ENCODE measurements around the gene OXGR1. TPM values are rescaled to one million over a fixed set of nuclear protein-coding genes. Genes with fewer than 3 reads are reported as not detected.
"Not testable (repeated sequence)": the region's sequence is repeated elsewhere in the genome, so short reads cannot be mapped to it uniquely, and the experiment has no call there.

Gene OXGR1
- polyA plus RNA-seq (ENCODE audit: insufficient read length in 3 of 3) = 1 to 10 TPM; 3.8 to 5.5 (median 5.4) TPM

GRCh38 chr13:96994017-96994857 is at the start of gene OXGR1:
OXGR1 (minus strand) TSS chr13:96994476; CDS start chr13:96987759, 6,717 bp downstream.
- peak in 2 of 3 donors; percentile 41 to 57 for DNase-seq (ENCODE audit: low read depth in 3 of 3, low spot score in 2 of 3)

GRCh38 chr13:97043302-97043701 is 49.0 kb upstream of the OXGR1 start:
- no peak for DNase-seq (ENCODE audit: low read depth in 3 of 3, low spot score in 2 of 3)

DNA sequence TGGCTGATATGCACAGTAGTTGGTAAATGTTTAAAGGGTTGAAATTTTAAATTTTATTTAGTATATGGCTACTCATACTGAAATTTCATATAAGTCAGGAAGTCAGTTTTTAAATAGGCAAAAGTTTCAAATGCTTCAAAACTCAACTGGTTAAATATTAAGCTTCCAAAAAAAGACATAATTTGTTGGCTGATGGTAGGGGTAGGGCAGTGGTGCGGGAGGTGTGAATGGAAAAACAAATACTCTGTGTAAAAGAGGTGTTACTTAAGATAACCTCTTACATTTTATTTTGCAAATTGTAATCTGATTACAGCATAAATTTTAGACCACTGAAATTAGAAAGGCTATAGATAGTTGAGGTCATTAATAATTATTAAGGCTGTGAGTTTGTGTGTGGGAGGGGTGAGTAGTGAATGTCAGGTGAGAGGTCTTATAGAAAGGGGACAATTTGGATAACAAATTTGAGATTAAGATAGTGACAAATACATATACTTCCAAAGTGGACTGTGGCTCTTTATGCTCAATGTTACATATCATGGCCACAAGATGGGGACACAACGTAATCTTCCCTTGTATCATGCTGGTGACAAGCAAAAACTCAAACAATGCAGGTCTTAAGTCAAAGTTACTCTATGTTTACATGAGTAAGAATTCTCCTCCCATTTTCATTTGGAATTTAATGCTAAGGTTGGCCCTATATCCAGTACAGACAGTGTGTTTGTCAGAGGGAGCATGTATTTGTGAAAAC is 36.6 kb upstream of the OXGR1 start:
- DNase-seq (ENCODE audit: low read depth in 3 of 3, low spot score in 2 of 3) = no peak

- peak; percentile 53 to 61 (median 56) for DNase-seq (ENCODE audit: low read depth in 3 of 3, low spot score in 2 of 3)
Measured at GRCh38 chr13:97028441-97029299, 34.4 kb upstream of the OXGR1 start.

GRCh38 chr13:97027162-97027554 is 32.9 kb upstream of the OXGR1 start:
- no peak for DNase-seq (ENCODE audit: low read depth in 3 of 3, low spot score in 2 of 3)

DNA sequence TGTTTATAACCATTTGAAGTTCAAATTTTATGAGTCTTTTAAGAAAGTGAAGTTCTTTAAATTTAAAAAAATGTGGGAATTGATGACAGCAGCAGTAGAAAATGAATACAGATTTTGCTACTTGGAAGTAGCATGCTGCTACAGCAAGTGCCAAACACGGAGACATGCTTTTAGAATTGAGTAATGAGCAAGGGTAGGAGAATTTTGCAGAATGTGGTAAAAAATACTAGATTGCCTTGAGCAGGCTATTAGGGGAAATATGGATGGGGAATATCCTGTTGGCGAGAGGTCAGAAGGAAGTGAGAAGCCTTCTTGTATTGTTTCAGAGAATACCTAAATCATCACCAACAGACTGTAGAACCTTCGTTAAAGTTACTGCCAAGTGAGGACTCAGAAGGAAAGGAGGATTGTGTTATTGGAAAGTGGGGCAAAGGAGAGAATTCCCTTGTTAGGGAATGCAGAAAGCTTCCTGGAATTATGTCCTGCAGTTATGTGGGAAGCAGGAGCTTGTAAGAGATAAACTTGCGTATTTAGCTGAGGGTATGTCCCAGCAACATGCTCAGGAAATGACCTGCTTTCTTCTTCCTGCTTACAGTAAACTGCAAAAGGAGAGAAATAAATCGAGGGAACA is 32.4 kb upstream of the OXGR1 start:
- DNase-seq (ENCODE audit: low read depth in 3 of 3, low spot score in 2 of 3) = no peak

DNA sequence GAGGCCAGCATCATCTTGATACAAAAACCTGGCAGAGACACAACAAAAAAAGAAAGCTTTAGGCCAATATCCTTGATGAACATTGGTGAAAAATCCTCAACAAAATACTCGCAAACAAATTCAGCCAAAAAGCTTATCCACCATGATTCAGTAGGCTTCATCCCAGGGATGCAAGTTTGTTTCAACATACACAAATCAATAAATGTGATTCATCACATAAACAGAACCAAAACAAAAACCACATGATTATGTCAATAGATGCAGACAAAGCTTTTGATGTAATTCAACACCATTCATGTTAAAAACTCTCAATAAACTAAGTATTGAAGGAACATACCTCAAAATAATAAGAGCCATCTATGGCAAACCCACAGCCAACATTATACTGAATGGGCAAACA is 29.5 kb upstream of the OXGR1 start:
- DNase-seq (ENCODE audit: low read depth in 3 of 3, low spot score in 2 of 3) = not testable (repeated sequence)

GRCh38 chr13:97023117-97023516 is 28.8 kb upstream of the OXGR1 start:
- DNase-seq (ENCODE audit: low read depth in 3 of 3, low spot score in 2 of 3) = no peak

DNA sequence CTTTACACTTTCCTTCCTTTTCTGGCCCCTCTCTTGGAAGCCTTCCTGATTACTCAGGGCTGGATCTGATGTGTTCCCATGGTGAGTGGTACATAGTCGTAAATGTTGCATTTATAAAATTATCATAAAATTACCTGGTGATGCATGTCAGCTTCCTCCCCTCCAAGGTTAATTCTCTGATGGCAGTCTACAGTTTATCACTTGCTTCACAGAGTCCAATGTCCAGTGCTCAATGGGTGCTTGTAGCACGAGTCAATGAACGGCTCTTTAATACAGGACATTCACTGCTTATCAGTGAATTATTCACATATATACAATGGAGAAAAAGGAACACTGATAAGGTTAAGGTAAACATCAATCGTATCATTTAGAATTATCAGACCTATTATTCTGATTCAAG is 27.0 kb upstream of the OXGR1 start:
- DNase-seq (ENCODE audit: low read depth in 3 of 3, low spot score in 2 of 3) = no peak

DNA sequence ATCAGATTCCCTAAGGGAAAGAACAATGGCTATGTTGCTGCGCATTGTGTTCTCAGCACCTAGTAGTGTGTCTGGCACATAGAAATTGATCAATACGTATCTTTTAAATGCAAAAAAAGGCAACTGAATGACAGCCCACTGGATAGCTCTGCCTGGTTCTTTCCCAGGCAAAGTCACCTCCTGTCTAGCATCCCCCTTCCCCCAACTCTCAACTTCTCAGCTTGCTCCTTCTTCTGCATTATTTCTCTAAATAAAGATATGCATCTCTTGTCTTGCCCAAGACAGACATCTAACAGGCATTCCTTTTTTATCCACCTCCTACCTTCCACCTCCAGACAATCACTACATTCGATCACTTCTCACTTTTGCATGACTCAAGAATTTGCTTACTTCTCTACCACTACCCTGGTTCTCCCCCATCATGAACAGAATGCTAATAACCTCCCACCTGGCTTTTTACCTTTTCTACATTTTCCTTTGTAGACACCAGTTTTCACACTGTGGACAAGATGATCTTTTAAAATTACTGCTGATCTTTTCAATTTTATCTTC is 26.5 kb upstream of the OXGR1 start:
- no peak for DNase-seq (ENCODE audit: low read depth in 3 of 3, low spot score in 2 of 3)

DNA sequence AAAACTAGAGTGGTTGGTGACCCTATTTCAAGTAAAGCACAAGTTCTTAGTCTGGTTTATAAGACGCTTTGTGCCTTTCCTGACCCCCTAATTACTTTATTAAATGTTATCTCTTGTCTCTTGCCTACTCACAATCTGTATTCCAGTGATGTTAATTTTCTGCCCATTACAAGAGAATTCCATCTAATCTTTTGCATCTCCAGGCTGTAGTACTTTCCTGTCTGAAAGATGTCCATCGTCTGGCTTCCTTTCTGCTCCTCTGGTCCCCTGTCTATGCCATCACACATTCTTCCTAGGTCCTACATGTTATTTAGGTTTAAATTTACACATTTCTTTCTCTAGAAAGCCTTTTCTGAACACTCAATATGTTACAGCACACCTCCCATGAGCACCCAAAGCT is 25.9 kb upstream of the OXGR1 start:
- DNase-seq (ENCODE audit: low read depth in 3 of 3, low spot score in 2 of 3) = no peak

DNA sequence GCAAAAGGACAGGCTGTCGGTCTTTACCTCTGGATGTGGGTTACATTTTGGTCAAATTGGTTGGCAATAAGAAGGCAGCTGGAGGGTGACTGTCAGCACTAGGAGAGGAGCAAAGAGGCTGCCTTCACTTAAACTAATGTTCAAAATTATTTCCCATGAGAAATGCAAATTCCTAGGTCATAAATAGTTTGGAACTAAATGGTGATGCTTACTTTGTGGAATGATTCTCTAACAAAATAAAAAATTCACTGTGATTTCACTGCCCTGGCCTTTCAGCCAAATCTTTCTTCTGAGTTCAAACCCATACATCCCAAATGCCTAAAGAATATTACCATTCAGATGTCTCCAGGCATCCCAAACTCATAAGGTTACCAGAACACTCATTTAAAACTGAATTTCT is 25.0 kb upstream of the OXGR1 start:
- no peak for DNase-seq (ENCODE audit: low read depth in 3 of 3, low spot score in 2 of 3)

- DNase-seq (ENCODE audit: low read depth in 3 of 3, low spot score in 2 of 3) = peak in 1 of 3 donors; percentile 26
Measured at GRCh38 chr13:97018029-97018819, 23.9 kb upstream of the OXGR1 start.

DNA sequence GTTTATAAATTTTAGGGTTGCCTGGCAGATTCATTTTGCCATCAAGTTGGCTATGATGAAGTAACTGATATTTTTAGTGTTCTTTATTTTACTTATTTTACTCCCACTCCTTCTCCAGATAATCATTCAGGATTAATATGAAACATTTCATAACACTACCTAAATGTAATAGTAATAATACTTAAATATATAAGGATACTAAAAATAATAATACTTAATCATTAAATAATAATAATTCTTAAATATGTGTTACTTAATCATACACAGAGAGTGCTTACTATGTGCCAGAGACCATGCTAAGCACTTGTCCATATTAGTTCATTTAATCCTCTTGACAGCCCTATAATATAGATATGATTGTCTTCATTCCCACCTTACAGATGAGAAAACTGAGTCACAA is 23.0 kb upstream of the OXGR1 start:
- DNase-seq (ENCODE audit: low read depth in 3 of 3, low spot score in 2 of 3) = no peak

DNA sequence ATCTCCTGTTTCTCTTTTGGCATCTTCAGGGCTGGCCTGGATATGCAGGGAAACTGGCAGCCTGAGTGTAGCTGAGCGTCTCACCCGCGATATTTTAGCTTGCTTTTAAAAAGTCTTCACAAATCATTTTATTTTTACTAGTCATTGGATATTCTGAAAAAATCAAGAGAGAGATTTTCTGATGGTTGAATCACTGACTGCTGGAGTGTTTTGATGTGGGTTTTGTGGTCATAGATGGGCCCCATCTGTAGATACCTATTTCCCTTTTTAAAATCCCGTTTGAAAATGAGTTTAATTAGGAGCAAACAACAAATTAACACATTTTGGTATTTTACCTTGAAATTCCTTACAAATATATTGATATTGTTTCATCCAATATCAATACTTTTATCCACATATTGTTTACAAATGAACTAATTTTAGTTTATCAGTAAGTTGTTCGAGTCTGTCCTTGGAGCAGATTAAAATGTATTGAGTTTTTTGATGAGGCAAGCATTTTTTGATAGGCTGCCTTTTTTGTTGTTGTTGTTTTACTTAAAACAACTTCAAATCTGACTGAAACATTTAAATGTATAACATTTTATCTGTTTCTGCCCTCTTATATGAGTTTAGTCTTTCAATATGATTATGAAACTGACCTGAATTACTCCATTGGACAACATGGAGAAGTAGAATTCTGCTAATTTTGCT is 21.5 kb upstream of the OXGR1 start:
- no peak for DNase-seq (ENCODE audit: low read depth in 3 of 3, low spot score in 2 of 3)

DNA sequence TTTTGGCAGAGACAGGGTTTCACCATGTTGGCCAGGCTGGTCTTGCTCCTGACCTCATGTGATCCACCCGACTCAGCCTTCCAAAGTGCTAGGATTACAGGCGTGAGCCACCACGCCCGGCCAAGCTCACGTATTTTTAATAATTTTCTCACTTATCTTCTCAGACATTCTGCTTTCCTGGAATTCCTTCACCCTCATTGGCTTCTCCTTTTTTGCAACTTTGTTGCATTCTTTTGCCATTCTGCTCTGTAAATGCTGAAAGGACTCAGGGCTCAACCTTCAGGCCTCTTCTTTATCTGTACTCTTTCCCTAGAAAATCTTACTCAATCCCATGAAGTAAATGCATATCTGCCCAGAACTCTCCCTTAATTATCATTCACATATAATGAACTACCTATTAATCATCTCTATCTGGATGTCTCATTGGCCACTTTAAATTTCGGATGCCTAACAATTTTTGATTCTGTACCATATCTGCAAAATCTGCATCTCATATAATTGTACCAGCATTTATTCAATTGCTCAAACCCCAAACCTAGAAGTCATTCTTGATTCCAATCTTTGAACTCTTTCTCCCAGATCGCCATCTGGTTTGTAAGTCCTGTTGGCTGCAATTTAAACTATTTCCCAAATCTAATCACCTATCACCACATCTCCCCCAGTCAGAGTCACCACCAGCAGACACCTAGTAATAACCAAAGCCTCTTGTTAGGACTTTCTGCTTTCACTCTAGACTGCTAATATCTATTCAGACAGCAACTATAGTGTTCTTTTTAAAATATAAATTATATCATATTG is 18.2 kb upstream of the OXGR1 start:
- no peak for DNase-seq (ENCODE audit: low read depth in 3 of 3, low spot score in 2 of 3)

- no peak for DNase-seq (ENCODE audit: low read depth in 3 of 3, low spot score in 2 of 3)
Measured at GRCh38 chr13:97011446-97012131, 17.3 kb upstream of the OXGR1 start.
